COLO668 (cell line): ENCODE measurements around the gene LGR6.

ENCODE experiments used
- DNase-seq: peaks from one replicate; lab custom pipeline; 2025; ENCODE audit not compliant: unreplicated experiment; lab: John Stamatoyannopoulos, UW

LGR6 gene

GRCh38 chr1:202215472-202216130 is 22.0 kb downstream of the LGR6 start:
- no peak for DNase-seq

GRCh38 chr1:202216691-202217090 is 23.1 kb downstream of the LGR6 start:
- no peak for DNase-seq

- DNase-seq: no peak
Measured at GRCh38 chr1:202217516-202217915, 23.9 kb downstream of the LGR6 start.

GRCh38 chr1:202217951-202218350 is 24.4 kb downstream of the LGR6 start:
- DNase-seq: no peak

- DNase-seq: no peak
Measured at GRCh38 chr1:202220733-202221132, 27.1 kb downstream of the LGR6 start.

GRCh38 chr1:202221911-202222909 is 28.6 kb downstream of the LGR6 start:
- peak; percentile 62 for DNase-seq

GRCh38 chr1:202223121-202223860 is 29.7 kb downstream of the LGR6 start:
- DNase-seq: no peak

- no peak for DNase-seq
Measured at GRCh38 chr1:202224453-202224852, 30.9 kb downstream of the LGR6 start.

GRCh38 chr1:202225131-202225530 is 31.5 kb downstream of the LGR6 start:
- DNase-seq: no peak

- DNase-seq: no peak
Measured at GRCh38 chr1:202227053-202227672, 33.6 kb downstream of the LGR6 start.

- DNase-seq: no peak
Measured at GRCh38 chr1:202227997-202228401, 34.4 kb downstream of the LGR6 start.

- DNase-seq: no peak
Measured at GRCh38 chr1:202228484-202229122, 35.0 kb downstream of the LGR6 start.

GRCh38 chr1:202229376-202229775 is 35.8 kb downstream of the LGR6 start:
- DNase-seq: no peak

- no peak for DNase-seq
Measured at GRCh38 chr1:202230061-202230938, 36.7 kb downstream of the LGR6 start.

GRCh38 chr1:202230939-202231645 is 37.5 kb downstream of the LGR6 start:
- DNase-seq: no peak

- DNase-seq: no peak
Measured at GRCh38 chr1:202233171-202233570, 39.6 kb downstream of the LGR6 start.

GRCh38 chr1:202233804-202234203 is 40.2 kb downstream of the LGR6 start:
- no peak for DNase-seq

GRCh38 chr1:202234331-202235002 is 40.9 kb downstream of the LGR6 start:
- DNase-seq: no peak
